Adrenal gland (tissue), 5 donors: Measurements from ENCODE around the gene ARMC6.

Experiments used
- POLR2A ChIP-seq, 2 donors: fragments of 450-650 bp; IDR thresholded peaks; one replicate each; pipeline ENCODE4 v1.6.1; 2017; ENCODE audit warnings: antibody characterized with exemption in 2 of 2, mild to moderate bottlenecking in 2 of 2, moderate library complexity in 1 of 2
- TF ChIP-seq, protein P1 (sequence below), 6 experiments: fragments of 450-650 bp in 4 of 6; fragments of 200-600 bp in 2 of 6; sonication (generic) in 1 of 6; IDR thresholded peaks; 1 replicate in 5 of 6; 2 replicates in 1 of 6; pipeline versions ENCODE4 v1.5.1 to v1.8.0; 2016 to 2021; ENCODE audit warnings: antibody characterized with exemption in 6 of 6, mild to moderate bottlenecking in 2 of 6, moderate library complexity in 1 of 6
- donor health status: DM: no; HTN: no; CAD: no.

DNA sequence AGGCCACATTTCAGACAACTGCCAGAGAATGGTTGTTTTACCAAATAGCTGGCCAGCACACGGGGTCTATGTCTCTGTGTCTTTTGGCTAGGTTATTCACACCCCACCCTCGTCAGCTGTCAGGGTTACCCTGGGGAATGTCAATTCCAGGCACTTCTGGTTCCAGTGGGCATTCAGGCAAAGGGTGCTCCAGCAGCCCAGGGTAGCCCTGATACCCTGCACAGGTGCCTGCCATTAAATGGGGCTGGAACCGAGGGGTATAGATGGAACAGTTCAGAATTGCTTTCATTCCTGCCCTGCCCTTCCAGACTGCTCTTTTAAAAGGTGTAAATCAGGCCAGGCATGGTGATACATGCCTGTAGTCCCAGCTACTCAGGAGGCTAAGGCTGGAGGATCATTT, 49.2 kb upstream of the ARMC6 start:
- TF ChIP-seq, protein P1, sequence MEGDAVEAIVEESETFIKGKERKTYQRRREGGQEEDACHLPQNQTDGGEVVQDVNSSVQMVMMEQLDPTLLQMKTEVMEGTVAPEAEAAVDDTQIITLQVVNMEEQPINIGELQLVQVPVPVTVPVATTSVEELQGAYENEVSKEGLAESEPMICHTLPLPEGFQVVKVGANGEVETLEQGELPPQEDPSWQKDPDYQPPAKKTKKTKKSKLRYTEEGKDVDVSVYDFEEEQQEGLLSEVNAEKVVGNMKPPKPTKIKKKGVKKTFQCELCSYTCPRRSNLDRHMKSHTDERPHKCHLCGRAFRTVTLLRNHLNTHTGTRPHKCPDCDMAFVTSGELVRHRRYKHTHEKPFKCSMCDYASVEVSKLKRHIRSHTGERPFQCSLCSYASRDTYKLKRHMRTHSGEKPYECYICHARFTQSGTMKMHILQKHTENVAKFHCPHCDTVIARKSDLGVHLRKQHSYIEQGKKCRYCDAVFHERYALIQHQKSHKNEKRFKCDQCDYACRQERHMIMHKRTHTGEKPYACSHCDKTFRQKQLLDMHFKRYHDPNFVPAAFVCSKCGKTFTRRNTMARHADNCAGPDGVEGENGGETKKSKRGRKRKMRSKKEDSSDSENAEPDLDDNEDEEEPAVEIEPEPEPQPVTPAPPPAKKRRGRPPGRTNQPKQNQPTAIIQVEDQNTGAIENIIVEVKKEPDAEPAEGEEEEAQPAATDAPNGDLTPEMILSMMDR (IDR thresholded peaks at IDR 0.05), result no peak
- TF ChIP-seq POLR2A (IDR thresholded peaks at IDR 0.05), result no peak
